SK-N-SH treated with all-trans-retinoic acid at 6 μM for 48 hours (cell line): ENCODE results near the gene AFF1.

Source experiments
- ATAC-seq: fragments of 200-7000 bp; cut with Tn5 transposase; 3 replicates; pipeline ENCODE4 v1.9.1; 2020; ENCODE audit warnings: mild to moderate bottlenecking, moderate library complexity
- ARNTL ChIP-seq: fragments of 450-650 bp; formaldehyde crosslinking; IDR thresholded peaks from 2 replicates; pipeline ENCODE4 v1.5.0; 2020; ENCODE audit warnings: low read depth, mild to moderate bottlenecking, moderate library complexity, borderline replicate concordance
- BACH2 ChIP-seq: fragments of 250-450 bp; sonication (Bioruptor Pico); IDR thresholded peaks from 2 replicates; pipeline ENCODE4 v1.9.0; 2021; ENCODE audit warnings: mild to moderate bottlenecking, borderline replicate concordance
- CREB5 ChIP-seq: fragments of 250-450 bp; sonication (Bioruptor Pico); IDR thresholded peaks from 2 replicates; pipeline ENCODE4 v1.5.1; 2020; ENCODE audit warnings: low read depth, mild to moderate bottlenecking, moderate library complexity
- CSDC2 ChIP-seq: fragments of 250-450 bp; sonication (Bioruptor Pico); IDR thresholded peaks from 2 replicates; pipeline ENCODE4 v1.5.0; 2020; ENCODE audit warnings: mild to moderate bottlenecking, moderate library complexity
- ESRRG ChIP-seq: fragments of 250-450 bp; sonication (Bioruptor Pico); IDR thresholded peaks from 2 replicates; pipeline ENCODE4 v1.6.1; 2021; ENCODE audit warnings: mild to moderate bottlenecking
- GLIS3 ChIP-seq: fragments of 250-450 bp; sonication (Bioruptor Pico); IDR thresholded peaks from 2 replicates; pipeline ENCODE4 v1.5.0; 2020; ENCODE audit warnings: mild to moderate bottlenecking, moderate library complexity
- ISL1 ChIP-seq: fragments of 250-450 bp; sonication (Bioruptor Pico); IDR thresholded peaks from 2 replicates; pipeline ENCODE4 v2.1.2; 2022; ENCODE audit warnings: mild to moderate bottlenecking, moderate library complexity
- OSR1 ChIP-seq: fragments of 250-450 bp; sonication (Bioruptor Pico); IDR thresholded peaks from 2 replicates; pipeline ENCODE4 v1.8.0; 2022; ENCODE audit warnings: moderate library complexity, mild to moderate bottlenecking, inconsistent platforms
- RARB ChIP-seq: fragments of 250-450 bp; sonication (Bioruptor Pico); IDR thresholded peaks from 2 replicates; pipeline ENCODE4 v1.8.0; 2021; ENCODE audit warnings: mild to moderate bottlenecking, moderate library complexity
- SNAI2 ChIP-seq: fragments of 250-450 bp; sonication (Bioruptor Pico); IDR thresholded peaks from 2 replicates; pipeline ENCODE4 v1.5.0; 2020; ENCODE audit warnings: mild to moderate bottlenecking, moderate library complexity
- TCF4 ChIP-seq: fragments of 250-450 bp; sonication (Bioruptor Pico); IDR thresholded peaks from 2 replicates; pipeline ENCODE4 v1.8.0; 2021; ENCODE audit warnings: mild to moderate bottlenecking, moderate library complexity, borderline replicate concordance
- TOX ChIP-seq: fragments of 250-450 bp; sonication (Bioruptor Pico); IDR thresholded peaks from 2 replicates; pipeline ENCODE4 v1.8.0; 2021; ENCODE audit warnings: mild to moderate bottlenecking, moderate library complexity, borderline replicate concordance
- ZC3H10 ChIP-seq: fragments of 250-450 bp; sonication (Bioruptor Pico); IDR thresholded peaks from 2 replicates; pipeline ENCODE4 v1.5.1; 2021; ENCODE audit warnings: mild to moderate bottlenecking, moderate library complexity
- ZFP3 ChIP-seq: fragments of 250-450 bp; sonication (Bioruptor Pico); IDR thresholded peaks from 2 replicates; pipeline ENCODE4 v1.5.0; 2020; ENCODE audit warnings: mild to moderate bottlenecking, moderate library complexity
- ZFP30 ChIP-seq: fragments of 450-650 bp; formaldehyde crosslinking; IDR thresholded peaks from 2 replicates; pipeline ENCODE4 v1.5.0; 2022; ENCODE audit warnings: mild to moderate bottlenecking, moderate library complexity
- ZNF70 ChIP-seq: fragments of 450-650 bp; formaldehyde crosslinking; IDR thresholded peaks from 2 replicates; pipeline ENCODE4 v1.5.0; 2020; ENCODE audit warnings: mild to moderate bottlenecking, moderate library complexity
- ZNF8 ChIP-seq: fragments of 450-650 bp; formaldehyde crosslinking; IDR thresholded peaks from 2 replicates; pipeline ENCODE4 v1.5.0; 2020; ENCODE audit warnings: mild to moderate bottlenecking, moderate library complexity
- TF ChIP-seq, protein P1 (sequence below): fragments of 250-450 bp; sonication (Bioruptor Pico); IDR thresholded peaks from 2 replicates; pipeline ENCODE4 v1.5.0; 2020; ENCODE audit warnings: mild to moderate bottlenecking, moderate library complexity
- TF ChIP-seq, protein P2 (sequence below): fragments of 250-450 bp; sonication (Bioruptor Pico); IDR thresholded peaks from 2 replicates; pipeline ENCODE4 v1.8.0; 2021; ENCODE audit warnings: low read depth, mild to moderate bottlenecking, moderate library complexity, borderline replicate concordance

Gene AFF1

DNA sequence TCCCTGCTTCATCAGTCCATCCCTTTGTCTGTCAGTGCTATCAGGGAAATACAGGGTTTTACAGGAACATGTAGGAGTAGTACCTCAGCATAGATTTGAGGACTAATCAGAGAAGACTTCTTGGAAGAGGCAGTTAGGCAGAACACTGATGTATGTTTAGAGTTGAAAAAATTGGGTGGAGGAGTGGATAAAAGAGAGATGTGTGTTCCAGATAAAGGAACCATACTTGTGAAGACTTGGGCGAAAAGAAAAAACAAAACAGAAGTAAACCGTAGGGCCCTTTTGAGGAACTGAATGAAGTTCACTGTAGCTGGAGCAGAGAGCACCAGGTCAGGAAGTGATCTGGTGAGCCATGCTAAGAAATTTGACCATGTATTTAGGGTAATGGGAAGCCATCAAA lies 32.3 kb downstream of the AFF1 start:
- TF ChIP-seq ZFP3 (CRISPR knock-in tag) = no peak
- TF ChIP-seq ISL1 (CRISPR knock-in tag) = no peak
- TF ChIP-seq TCF4 (CRISPR knock-in tag) = no peak
- TF ChIP-seq ZNF70 (CRISPR knock-in tag) = no peak
- no peak for TF ChIP-seq RARB (CRISPR knock-in tag)
- no peak for TF ChIP-seq ZC3H10
- TF ChIP-seq, protein P1, sequence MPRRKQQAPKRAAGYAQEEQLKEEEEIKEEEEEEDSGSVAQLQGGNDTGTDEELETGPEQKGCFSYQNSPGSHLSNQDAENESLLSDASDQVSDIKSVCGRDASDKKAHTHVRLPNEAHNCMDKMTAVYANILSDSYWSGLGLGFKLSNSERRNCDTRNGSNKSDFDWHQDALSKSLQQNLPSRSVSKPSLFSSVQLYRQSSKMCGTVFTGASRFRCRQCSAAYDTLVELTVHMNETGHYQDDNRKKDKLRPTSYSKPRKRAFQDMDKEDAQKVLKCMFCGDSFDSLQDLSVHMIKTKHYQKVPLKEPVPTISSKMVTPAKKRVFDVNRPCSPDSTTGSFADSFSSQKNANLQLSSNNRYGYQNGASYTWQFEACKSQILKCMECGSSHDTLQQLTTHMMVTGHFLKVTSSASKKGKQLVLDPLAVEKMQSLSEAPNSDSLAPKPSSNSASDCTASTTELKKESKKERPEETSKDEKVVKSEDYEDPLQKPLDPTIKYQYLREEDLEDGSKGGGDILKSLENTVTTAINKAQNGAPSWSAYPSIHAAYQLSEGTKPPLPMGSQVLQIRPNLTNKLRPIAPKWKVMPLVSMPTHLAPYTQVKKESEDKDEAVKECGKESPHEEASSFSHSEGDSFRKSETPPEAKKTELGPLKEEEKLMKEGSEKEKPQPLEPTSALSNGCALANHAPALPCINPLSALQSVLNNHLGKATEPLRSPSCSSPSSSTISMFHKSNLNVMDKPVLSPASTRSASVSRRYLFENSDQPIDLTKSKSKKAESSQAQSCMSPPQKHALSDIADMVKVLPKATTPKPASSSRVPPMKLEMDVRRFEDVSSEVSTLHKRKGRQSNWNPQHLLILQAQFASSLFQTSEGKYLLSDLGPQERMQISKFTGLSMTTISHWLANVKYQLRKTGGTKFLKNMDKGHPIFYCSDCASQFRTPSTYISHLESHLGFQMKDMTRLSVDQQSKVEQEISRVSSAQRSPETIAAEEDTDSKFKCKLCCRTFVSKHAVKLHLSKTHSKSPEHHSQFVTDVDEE = no peak
- TF ChIP-seq, protein P2, sequence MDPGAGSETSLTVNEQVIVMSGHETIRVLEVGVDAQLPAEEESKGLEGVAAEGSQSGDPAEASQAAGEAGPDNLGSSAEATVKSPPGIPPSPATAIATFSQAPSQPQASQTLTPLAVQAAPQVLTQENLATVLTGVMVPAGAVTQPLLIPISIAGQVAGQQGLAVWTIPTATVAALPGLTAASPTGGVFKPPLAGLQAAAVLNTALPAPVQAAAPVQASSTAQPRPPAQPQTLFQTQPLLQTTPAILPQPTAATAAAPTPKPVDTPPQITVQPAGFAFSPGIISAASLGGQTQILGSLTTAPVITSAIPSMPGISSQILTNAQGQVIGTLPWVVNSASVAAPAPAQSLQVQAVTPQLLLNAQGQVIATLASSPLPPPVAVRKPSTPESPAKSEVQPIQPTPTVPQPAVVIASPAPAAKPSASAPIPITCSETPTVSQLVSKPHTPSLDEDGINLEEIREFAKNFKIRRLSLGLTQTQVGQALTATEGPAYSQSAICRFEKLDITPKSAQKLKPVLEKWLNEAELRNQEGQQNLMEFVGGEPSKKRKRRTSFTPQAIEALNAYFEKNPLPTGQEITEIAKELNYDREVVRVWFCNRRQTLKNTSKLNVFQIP (CRISPR knock-in tag) = no peak
- no peak for TF ChIP-seq GLIS3
- no peak for ATAC-seq

DNA sequence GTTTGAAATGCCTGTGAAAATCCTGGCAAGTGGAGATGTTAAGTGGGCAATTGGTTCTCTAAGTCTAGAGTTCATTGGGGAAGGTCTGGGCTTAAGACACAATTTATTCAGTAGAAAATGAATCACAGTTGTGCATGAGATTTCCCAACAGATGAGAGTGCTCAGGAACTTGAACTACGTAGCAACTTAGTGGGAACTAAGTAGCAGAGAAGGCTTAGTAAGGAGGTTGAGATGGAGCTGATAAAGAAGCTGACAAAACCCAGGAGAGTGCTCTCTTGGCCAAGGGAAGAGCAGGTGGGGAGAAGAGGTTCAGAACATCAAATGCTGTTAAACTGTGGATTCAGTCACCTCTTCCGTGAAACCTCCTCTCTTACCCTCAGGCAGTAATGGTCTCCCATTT lies 33.0 kb downstream of the AFF1 start:
- TF ChIP-seq ARNTL (CRISPR knock-in tag) (no peak), ZNF70 (CRISPR knock-in tag) (no peak), ZNF8 (CRISPR knock-in tag) (no peak), ZC3H10 (no peak), CSDC2 (CRISPR knock-in tag) (no peak), ZFP3 (CRISPR knock-in tag) (no peak), OSR1 (no peak), ZFP30 (CRISPR knock-in tag) (no peak)
- TF ChIP-seq, protein P2 (CRISPR knock-in tag) = no peak
- TF ChIP-seq, protein P1 = no peak
- TF ChIP-seq, all 23 proteins: peak for 0
- ATAC-seq = no peak

- TF ChIP-seq CSDC2 (CRISPR knock-in tag) = no peak
- no peak for TF ChIP-seq TCF4 (CRISPR knock-in tag)
- no peak for TF ChIP-seq CREB5 (CRISPR knock-in tag)
- no peak for TF ChIP-seq ESRRG (CRISPR knock-in tag)
- no peak for TF ChIP-seq GLIS3
- TF ChIP-seq ZFP30 (CRISPR knock-in tag) = no peak
- no peak for TF ChIP-seq ZFP3 (CRISPR knock-in tag)
- TF ChIP-seq, protein P2 (CRISPR knock-in tag) = no peak
- TF ChIP-seq SNAI2 (CRISPR knock-in tag) = no peak
- no peak for TF ChIP-seq ZC3H10
- TF ChIP-seq BACH2 (CRISPR knock-in tag) = no peak
- TF ChIP-seq, protein P1 = no peak
- no peak for TF ChIP-seq TOX (CRISPR knock-in tag)
- no peak for TF ChIP-seq ZNF70 (CRISPR knock-in tag)
- TF ChIP-seq, all 23 proteins: peak for 0
- ATAC-seq = no peak
Observed at GRCh38 chr4:86968547-86968946, 33.7 kb downstream of the AFF1 start.
